Measurements from ENCODE around the gene ENOX1.

Gene ENOX1

DNA sequence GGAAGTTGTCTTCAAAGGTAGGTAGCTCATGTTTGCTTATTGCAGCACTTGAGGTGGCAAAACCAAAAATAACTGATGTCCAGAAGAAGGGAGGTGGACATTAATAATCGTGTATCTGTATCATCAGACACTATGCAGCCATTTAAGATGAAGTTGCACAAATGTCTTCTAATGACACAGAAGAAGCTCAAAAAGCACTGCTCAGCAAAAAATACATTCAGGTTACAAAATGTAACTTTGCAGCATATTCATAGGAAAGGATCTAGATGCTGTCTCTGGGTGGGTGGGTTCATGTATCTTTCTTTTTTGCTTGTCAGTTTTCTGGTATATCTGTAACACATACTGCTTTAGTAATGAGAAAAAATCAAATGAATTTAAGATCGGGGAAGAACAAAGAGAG, 515.6 kb downstream of the ENOX1 start:
- DNase-seq = no peak

DNA sequence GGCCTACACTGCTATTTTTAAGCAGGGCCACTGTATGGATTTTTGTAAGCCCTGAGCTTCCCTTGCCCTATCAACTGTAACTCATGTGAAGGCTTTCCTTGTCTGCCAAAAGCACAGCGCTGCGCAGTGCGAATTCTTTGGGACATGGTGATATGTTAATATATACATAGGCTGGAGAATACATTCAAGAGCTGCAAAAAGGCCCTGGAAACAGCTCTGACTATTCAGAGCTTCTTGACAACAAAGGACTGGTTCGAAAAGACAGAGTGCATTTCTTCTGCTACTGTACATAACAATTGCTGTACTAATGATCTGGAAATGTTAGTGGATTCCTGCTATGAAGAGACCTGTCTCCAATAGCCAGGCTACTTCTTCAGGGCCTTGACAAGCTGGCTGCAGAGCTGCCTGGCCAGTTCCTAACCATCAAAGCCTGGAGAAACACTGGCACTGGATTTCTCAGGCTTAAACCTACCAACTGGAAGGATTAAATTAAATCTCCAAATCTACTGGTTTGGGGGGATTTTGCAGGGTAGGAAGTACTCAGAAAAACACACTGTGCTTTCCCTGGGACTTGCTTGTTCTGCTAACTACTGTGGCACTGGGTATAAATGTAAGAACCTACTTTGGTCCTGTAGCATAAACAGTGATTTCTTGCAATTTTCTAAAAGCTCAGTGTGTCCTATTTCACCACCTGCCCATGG, 516.5 kb downstream of the ENOX1 start:
- DNase-seq = no peak

DNA sequence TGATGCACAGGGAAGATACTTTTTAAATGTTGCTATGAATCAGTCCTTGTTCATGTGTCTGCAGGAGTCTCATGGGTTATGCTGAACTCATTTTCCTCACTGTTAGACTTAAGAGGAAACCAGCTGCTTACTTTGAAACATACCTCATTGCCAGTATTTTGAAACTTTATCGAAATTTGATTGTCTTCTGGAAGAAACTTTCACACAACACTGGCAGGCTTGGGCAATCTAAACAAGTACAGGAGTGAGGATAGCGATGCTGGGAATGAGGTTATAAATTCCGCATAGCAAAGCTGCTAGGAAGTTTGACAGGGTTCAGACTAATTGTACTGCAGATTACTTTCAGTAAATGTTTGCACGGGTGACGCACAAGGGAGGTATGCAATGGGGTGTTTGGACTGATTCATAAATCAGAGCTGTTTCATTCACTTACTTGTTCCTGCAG, 517.7 kb downstream of the ENOX1 start:
- DNase-seq = no peak

DNA sequence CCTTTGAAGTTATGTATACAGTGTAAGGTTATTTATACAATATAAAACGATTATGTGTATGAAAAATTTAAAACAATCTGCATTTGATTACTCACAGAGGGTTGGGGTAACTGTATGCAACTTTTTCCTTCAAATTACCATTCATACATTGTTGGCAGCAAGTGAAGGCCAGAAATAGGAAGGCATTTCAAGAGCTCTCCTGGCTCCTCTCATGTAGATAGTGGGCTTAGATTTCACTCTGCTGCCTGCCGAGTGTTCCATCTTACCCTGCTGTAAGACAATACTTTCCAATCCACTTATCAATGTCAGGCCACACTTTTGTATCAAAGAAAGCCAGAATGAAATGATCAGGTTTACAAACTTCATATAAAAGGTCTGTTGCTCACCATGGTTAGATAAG, 518.1 kb downstream of the ENOX1 start:
- no peak for DNase-seq

DNA sequence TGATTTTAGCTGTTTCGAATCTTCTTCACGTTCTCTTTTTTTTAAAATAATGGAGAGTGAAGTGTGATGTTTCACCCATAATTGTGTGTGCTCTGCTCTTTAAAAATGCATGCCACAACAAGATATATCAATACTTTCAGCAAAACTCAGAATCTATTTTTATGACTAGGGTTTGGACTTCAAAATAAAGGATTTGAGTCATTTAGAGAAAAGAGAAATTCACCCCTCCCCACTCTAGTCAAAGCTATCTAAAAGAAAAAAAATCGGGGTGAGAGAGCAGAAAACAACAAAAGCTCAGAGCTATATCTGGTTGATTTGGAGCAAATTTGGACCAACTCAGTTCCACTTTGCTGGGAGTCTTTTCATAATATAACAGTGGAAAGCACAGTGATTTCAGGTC, 518.9 kb downstream of the ENOX1 start:
- DNase-seq = no peak

DNA sequence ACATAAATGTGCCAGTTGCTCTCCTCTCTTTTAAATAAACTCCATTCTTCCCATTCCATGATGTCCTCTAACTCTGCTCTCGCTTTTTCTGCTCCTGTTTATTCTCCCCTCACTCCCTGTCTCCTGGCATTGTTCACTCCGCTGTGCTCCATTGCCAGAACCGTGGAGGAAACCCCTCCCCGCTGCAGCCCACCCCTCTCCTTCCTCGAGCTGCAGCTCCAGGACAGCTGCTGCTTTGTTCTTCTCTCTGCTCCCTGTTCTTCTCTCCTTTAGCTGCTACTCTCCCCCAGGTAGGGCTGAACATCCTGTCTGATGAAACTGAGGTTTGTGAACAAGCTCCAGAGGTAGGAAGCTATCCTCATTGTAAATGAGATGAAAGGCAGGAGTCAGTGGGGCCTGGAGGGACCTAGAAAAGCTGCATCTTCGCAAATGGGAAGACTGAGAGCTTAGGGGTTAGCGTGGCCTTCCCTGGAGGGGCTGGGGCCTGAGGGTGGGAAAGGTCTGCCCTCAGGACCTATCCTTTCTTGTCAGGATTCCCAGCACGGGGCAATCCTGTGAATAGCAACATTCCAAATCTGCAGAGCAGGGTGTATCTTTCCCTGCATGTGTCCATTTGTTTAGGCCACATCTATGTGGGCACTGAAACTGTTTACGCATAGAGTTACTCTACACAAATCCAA, 519.7 kb downstream of the ENOX1 start:
- no peak for DNase-seq

DNA sequence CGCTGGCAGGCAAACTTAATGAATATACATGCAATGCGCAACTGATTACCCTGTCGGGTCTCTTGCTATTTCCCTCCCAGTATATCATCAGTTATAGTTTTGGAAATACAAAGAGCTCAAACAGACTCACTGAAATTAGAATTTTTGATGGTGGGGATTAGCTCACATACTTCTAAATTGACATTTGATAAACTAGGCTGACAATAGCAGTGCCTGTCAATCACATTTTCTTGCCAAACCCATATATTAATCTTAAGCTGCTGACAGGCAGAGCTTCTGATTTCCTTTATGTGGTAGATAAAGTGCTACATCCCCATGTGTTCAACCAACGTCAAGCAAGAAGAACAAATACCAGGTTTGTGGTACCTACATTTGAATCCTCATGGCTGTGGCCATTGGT, 521.7 kb downstream of the ENOX1 start:
- no peak for DNase-seq

DNA sequence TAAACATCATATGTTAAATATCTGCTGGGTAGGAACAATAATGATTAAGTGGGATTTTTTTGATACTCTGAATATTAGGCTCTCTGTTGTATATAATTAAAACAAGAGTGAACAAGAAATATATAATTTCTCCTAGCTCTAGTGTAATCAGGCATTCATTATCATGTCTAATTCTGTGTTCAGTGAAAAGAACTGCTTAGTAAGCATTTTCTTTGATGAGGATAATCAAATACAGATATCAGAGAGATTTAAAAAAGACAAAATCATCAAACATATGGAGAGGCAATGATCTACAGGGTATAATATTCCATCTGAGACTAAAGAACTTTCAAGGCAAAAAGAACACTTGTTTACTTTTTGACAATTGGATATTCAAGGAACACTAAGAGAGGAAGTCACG, 522.3 kb downstream of the ENOX1 start:
- no peak for DNase-seq

DNA sequence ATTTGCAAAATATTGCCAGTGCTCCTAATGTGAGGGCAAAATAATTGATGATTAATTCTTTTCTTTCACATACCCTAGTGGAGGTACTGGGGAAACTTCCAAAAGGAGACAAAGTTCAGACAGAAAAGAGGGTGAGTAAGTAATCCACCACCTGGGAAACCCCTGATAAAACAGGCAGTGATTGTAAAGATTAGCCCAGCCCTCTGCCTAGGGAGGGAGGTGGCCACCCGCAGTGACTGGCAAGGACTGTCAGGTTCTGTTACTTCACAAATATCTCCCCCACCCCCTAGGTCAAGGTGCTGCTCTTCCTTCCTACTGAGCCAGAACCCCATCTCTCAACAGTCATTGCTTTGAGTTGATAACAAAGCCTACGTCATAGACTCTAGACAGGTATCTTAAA, 523.7 kb downstream of the ENOX1 start:
- DNase-seq = no peak

DNA sequence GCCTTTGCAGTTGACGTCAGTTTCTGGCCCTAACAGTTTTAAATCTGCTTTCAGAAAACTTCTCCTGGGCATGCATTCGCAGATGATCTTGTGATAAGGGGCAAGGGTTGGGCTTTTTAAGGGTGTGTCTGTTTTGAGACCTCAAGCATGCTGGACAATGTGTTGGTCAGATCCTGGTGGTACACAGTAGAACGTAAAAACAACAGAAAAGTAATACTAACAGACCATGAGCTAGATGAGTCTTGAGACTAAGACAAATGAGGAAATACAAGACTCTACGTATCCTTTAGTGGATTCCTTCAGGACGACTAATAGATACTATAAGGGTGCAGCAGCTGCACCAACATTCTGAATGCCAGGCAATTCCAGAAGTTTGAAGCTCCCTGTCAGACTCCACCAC, 525.8 kb downstream of the ENOX1 start:
- no peak for DNase-seq

DNA sequence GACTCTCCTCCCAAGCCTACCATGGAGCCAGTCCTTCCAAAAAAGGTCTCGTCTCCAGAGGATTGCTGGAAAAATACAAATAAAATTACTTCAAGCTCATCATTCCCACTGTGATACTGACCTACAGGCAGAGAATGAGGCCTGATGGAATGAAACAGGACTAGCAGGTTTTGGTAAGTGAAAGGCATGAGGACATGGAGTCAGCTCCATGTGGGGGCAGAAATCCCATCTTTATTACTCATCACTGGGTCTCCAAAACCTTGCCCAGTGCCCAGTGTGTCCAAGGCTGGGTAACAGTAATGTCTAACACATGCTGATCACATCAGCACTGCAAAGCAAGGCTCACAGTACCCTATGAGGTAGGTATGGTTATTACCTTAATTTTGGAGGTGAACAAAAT, 528.0 kb downstream of the ENOX1 start:
- DNase-seq = no peak

DNA sequence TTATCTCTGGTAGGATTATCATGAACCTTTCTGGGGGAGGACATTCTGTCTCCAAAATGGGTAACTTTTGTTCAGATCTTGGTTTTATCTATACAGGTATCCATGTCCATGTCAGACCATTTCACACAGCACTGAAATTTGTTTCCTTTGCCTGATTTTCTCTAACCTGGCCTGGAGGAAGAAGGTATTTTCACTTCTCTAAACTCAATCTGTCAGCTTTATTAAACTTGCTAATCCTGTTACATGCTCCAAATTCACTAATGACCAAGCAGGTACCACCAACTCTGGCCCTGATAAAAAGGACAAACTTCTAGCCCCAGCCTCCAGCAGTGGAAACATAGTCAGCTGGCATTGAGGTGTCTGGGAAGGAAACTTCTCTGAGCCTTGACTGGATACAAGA, 529.0 kb downstream of the ENOX1 start:
- no peak for DNase-seq

DNA sequence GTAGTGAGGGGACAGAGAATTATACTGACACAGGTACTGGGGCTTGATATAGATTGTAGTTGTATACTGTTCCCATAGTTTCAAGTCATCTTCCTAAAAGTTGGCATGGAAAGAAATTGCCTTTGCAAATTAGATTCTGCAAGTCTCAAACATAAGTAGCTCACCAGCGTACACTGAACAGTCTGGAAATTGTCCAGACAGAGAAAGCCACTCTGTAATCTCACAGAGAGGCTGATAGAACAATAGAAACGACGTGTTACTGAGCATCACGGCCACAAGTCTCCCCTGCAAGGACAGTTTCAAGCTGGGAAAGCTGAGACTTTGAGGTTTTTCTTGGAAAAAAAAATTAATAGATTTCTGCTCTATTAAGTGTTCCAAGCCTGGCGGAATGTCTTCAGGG, 534.8 kb downstream of the ENOX1 start:
- no peak for DNase-seq

DNA sequence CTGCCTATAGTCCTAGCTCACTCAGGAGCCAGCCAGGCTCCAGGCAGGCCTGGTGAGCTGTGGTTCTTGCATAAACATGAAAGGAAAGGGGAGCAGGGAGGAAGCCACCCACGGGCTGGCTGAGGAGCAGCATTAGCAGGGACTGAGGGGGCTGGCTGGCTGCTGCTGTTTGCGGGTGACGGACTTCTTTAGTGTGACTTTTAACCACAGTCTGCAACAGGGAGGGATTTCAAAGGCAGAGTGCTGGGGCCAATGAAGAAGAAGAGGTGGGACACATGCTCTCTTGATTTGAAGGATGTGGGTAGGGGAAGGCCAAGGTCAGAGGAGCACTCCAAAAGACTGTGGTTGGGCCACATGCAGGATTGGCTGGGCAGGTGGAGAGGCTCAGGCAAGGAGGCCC, 540.4 kb downstream of the ENOX1 start:
- DNase-seq = no peak

DNA sequence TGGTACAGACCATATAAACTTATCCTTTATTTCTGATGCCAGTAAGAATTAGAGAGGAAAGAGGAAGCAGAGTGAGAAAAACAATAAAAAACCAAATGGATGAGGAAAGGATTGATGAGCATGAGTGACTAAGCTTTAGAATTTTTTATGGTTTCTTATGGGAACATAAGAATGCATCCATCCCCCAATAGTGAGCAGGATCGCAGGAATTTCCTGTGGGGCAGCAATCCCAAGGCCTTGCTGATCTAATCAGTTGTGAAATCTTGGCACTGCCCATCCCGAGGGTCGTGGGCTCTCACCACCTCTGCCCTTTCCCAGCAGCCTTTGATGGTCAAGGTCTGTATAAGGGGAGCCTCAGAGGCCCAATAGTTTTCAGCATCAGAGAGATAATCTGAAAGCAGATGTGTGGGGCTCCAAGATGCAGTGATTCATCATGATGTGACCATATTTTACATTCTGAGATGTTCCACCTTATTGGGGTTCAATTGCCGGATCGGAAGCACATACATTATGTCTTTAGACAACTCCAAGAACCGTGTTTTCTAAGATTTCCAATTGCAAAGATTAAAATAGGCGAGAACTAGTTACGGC, 541.3 kb downstream of the ENOX1 start:
- no peak for DNase-seq

DNA sequence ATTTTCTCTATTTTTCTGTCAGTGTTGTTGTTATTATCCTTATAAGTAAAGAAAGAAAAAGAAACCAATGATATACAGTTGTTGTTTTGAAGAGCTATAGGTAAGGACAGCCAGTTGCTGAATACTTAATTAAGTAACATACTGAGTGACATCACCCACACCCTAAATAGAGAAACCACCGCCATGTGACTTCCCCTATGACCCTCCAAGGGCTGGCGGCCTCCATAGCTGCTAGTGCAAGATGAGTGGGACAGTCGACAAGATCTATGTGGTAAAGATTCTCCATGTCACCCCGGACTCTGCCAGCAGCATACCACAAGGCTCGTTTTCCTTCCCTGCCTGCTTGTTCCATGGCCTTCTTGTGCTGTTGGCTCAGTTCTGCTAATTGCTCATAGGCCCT, 542.3 kb downstream of the ENOX1 start:
- no peak for DNase-seq

DNA sequence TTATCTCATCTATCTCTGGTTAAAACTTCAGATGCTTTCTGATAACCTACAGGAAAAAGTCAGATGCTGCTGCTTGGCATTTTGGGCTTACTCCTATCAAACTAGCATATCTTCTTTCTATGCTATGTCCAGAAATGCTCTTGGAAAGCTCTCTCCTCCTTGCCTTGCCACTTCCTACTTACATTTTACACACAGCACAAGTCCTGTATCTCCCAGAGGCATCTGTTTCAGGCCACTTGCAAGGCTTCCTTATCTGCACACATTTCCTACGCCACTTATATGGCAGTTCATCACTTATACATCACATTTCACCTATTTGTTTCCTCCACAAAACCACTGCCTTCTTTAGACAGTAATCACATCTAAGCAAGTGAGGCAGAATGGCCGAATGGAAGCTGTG, 543.1 kb downstream of the ENOX1 start:
- no peak for DNase-seq

DNA sequence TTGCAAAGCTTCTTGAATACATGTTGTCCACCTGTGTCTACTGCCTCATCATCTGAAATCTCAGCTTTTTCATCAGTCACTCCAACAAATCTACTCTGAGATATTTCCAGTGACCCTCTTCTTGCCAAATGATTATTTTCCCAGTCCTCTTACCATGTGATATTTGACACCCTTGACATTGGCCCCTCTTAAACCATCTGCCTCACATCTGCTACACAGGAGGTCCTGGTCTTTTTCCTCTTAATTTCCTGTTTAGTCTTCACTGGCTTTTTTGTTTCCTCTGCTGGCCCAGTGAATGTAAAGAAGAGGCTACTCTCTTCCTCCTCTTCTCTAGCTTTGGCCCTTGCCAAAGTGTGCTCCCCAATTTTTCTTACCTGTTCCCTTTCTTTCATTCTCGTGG, 544.7 kb downstream of the ENOX1 start:
- DNase-seq = no peak

DNA sequence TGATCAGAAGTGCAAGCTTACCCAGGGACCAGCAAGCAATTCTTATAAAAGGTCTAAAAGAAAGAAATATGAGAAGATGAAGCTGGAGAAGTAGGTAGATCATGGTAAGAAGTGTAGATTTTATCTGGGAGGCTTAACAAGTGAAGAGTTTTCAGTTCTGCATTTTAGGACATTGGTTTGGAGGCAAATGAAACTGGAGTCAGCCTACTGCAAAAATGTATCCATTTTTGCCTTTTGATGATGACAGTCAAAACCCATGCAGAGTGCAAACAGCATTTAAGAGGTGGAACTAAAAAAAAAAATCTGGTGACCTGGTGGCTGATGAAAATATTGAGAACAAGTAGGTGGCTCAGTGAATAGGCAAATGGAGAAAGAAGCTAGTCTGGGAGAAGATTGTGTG, 546.5 kb downstream of the ENOX1 start:
- DNase-seq = no peak

DNA sequence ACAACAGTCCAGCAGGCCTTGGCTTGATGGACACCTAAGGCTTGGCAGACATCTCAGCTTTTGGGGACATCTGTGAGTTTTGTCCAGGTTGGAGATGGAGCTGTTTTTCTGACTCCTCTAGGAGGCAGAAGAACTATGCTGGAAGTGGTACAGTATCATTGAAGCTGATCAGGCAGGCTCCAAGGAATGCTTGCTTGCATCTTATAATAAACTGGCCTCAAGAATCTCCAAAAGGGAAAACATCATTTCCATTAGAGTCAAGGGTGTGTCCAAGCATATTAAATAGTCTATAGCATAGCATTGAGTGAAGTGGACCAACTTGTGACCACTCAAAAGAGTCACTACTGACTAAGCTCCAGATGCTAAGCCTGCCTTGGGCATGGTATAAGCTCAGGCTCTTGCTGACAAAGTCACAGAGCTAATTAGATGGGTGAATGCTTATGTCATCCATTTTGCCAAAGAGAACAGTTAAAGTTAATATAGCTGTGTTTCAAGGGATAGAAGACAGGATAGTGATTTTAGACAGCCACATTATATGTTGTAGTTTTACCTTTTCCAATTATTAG, 547.4 kb downstream of the ENOX1 start:
- no peak for DNase-seq

DNA sequence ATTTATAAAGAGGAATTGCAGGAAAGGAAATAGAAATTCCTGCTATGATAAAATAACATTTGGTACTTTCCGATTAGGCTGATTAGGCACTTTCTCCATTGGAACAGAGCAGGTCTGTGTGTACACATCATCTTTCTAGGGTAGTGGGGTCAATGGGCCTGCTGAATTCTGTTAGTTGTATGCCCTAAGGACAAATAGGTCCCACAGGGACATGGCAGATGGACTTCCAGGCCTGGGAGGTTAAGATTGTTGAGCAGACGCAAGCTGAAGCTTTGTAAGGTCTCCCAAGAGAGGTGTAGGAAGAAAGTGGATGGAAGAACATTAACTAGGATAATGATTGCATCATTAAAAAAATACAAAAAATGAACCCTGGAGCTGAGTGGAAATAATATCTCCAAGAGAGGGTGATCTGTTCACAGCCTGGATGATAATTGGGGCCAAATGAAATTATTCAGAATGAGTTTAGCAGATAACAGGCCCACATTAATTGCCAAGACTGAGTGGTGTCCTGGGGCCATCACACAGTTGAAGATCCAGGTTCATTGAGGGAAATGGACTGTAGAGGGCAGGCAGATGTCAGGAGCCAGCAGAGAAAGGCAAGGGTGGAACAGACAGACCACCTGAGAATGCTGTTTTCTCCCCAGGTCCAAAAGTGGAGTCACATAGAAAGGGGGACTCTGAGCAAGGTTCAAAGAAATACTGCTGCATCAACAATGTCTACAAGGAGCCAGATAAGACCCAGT, 548.3 kb downstream of the ENOX1 start:
- DNase-seq = no peak

DNA sequence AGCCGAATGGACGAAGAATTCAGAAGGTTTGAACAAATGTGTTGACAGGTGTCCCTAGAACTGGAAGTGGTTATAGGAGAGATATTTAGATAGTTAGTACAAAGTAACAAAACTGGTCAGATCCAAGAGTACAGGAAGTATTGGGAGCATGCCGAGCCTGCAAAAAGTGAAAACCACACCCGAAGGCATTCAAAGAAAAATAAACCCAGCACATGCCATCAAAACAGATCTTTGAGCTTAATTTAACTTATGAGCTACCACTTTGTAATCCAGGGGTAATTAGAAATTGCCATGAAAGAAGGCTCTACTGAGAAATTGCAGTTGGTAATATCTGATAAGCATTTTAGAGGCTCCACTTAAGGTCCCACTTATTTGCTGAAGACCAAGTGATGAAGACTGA, 549.2 kb downstream of the ENOX1 start:
- no peak for DNase-seq

DNA sequence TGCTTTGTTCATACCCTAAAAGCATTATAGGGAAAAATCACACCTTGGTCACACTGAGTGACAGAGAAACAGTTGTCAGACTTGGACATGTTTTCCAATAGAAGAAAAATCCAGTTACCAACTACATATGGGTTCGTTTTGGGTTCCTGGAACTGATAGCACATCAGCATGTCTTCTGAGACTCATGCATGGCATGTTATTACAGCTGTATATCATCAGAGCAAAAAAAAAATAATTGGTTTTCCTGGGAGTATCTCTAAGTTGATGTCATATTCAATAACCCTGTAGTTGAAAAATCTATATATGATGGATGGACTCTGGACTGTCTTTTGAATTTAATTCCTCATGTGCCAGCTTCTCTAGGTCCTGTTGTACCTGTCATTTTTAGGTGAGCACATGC, 551.7 kb downstream of the ENOX1 start:
- no peak for DNase-seq

DNA sequence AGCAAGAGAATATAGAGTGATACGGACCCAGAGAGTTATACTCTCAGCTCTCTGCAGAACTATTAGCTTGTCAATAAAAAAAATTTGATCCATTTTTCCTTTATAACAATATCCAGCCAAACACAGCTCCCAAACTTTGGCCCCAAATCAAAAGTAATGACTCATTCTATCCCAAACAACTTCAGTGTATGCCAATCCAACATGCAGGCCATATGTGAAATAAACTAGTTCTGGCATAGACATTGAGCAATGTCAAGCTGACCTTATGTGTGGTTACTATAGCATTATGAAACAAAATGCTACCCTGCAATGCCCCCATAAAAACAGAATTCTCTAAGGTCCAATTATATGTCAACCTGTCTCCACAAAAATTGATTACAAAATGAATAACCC, 553.9 kb downstream of the ENOX1 start:
- no peak for DNase-seq
